SK-N-SH (cell line): ENCODE measurements around the gene OOSP1. TPM values are rescaled to one million over a fixed set of nuclear protein-coding genes. Genes with fewer than 3 reads are reported as not detected.

Experiments used
- CTCF ChIA-PET: fragments of 300-600, 350-600 bp; formaldehyde crosslinking; extraction: SDS; loops from one replicate; lab custom pipeline; 2021; lab: Yijun Ruan, JAX
- POLR2A ChIA-PET: fragments of 350-600 bp; sonication (Branson Sonifier 250); formaldehyde crosslinking; extraction: SDS; loops from one replicate; lab custom pipeline; 2020; ENCODE audit warnings: antibody characterized with exemption, inconsistent platforms; lab: Yijun Ruan, JAX
- DNase-seq: peaks from one replicate; pipeline ENCODE4 v3.0.0; 2012
- H2AFZ ChIP-seq: fragments of 200-600 bp; sonication (generic); 2 replicates; pipeline ENCODE4 v1.8.1; 2016; ENCODE audit warnings: antibody characterized with exemption, mild to moderate bottlenecking, low read depth
- H3F3A ChIP-seq: fragments of 200-600 bp; sonication (generic); replicated peaks from 2 replicates; pipeline ENCODE3; 2016; ENCODE audit warnings: antibody characterized with exemption, mild to moderate bottlenecking; ENCODE audit not compliant: insufficient read depth
- H3K27ac ChIP-seq, 2 experiments: fragments of 200-500 bp in 1 of 2; fragments of 200-600 bp in 1 of 2; sonication (Bioruptor generic) in 1 of 2; sonication (generic), shearing (Covaris generic) in 1 of 2; 2 replicates each; pipeline versions ENCODE4 v1.5.1 to v1.6.1; 2014 to 2016; ENCODE audit warnings: low read depth in 2 of 2, inconsistent platforms in 1 of 2, low read length in 1 of 2, mild to moderate bottlenecking in 1 of 2, mixed read lengths in 1 of 2
- H3K27me3 ChIP-seq: fragments of 200-600 bp; sonication (generic), shearing (Covaris generic); 2 replicates; pipeline ENCODE4 v1.6.1; 2016; ENCODE audit warnings: mixed run types; ENCODE audit not compliant: insufficient read depth
- H3K36me3 ChIP-seq, 2 experiments: fragments of 200-500 bp in 1 of 2; fragments of 200-600 bp in 1 of 2; sonication (Bioruptor generic) in 1 of 2; sonication (generic) in 1 of 2; replicated peaks in 1 of 2; 2 replicates each; pipeline versions ENCODE3 to v1.5.1; 2014 to 2016; ENCODE audit warnings: low read length in 1 of 2, mild to moderate bottlenecking in 1 of 2; ENCODE audit not compliant: insufficient read depth in 2 of 2, control insufficient read depth in 1 of 2
- H3K4me1 ChIP-seq, 2 experiments: fragments of 200-500 bp in 1 of 2; fragments of 200-600 bp in 1 of 2; sonication (Bioruptor generic) in 1 of 2; sonication (generic), shearing (Covaris generic) in 1 of 2; 2 replicates each; pipeline versions ENCODE4 v1.5.1 to v1.6.1; 2014 to 2016; ENCODE audit warnings: low read depth in 1 of 2, low read length in 1 of 2, mixed run types in 1 of 2; ENCODE audit not compliant: insufficient read depth in 2 of 2, control insufficient read depth in 1 of 2
- H3K4me2 ChIP-seq: fragments of 200-600 bp; sonication (generic), shearing (Covaris generic); 2 replicates; pipeline ENCODE4 v1.6.1; 2017; ENCODE audit warnings: mixed run types
- H3K4me3 ChIP-seq, 2 experiments: fragments of 200-500 bp in 1 of 2; fragments of 200-600 bp in 1 of 2; sonication (Bioruptor generic) in 1 of 2; sonication (generic), shearing (Covaris generic) in 1 of 2; 2 replicates each; pipeline versions ENCODE4 v1.5.1 to v1.8.1; 2014 to 2016; ENCODE audit warnings: low read depth in 2 of 2, inconsistent platforms in 1 of 2, low read length in 1 of 2, mild to moderate bottlenecking in 1 of 2, mixed read lengths in 1 of 2, moderate library complexity in 1 of 2
- H3K79me2 ChIP-seq: fragments of 200-600 bp; sonication (generic); 2 replicates; pipeline ENCODE4 v1.8.1; 2017; ENCODE audit warnings: mild to moderate bottlenecking; ENCODE audit not compliant: insufficient read depth
- H3K9ac ChIP-seq: fragments of 200-600 bp; sonication (generic); 2 replicates; pipeline ENCODE4 v1.6.1; 2017; ENCODE audit warnings: mixed run types
- H3K9me2 ChIP-seq: fragments of 200-600 bp; sonication (generic); 2 replicates; pipeline ENCODE4 v1.6.1; 2017; ENCODE audit warnings: mixed run types
- H3K9me3 ChIP-seq: fragments of 200-600 bp; sonication (generic); 2 replicates; pipeline ENCODE4 v1.6.1; 2017; ENCODE audit warnings: mixed run types, mild to moderate bottlenecking, moderate library complexity
- H4K20me1 ChIP-seq: fragments of 200-600 bp; sonication (generic); 2 replicates; pipeline ENCODE4 v1.6.1; 2017; ENCODE audit warnings: mild to moderate bottlenecking, mixed run types; ENCODE audit not compliant: insufficient read depth
- ELF1 ChIP-seq: IDR thresholded peaks from 2 replicates; pipeline ENCODE4 v1.4.0; 2012
- EZH2phosphoT487 ChIP-seq: fragments of 200-600 bp; sonication (generic); IDR thresholded peaks from 2 replicates; pipeline ENCODE4 v1.6.1; 2017; ENCODE audit warnings: low read depth, mixed run types, mild to moderate bottlenecking, antibody characterized with exemption, moderate library complexity, borderline replicate concordance
- FOSL2 ChIP-seq: IDR thresholded peaks from 2 replicates; pipeline ENCODE4 v1.4.0; 2012; ENCODE audit warnings: low read depth, mild to moderate bottlenecking, moderate library complexity, borderline replicate concordance
- FOXJ3 ChIP-seq: sonication (generic); formaldehyde crosslinking; IDR thresholded peaks from 2 replicates; pipeline ENCODE4 v1.5.1; 2020; ENCODE audit warnings: mild to moderate bottlenecking, missing genetic modification reagents
- GABPA ChIP-seq: IDR thresholded peaks from 2 replicates; pipeline ENCODE4 v1.4.0; 2012; ENCODE audit warnings: low read depth, mild to moderate bottlenecking
- JUND ChIP-seq: IDR thresholded peaks from 2 replicates; pipeline ENCODE4 v1.4.0; 2012
- MEF2A ChIP-seq: IDR thresholded peaks from 2 replicates; pipeline ENCODE4 v1.4.0; 2012; ENCODE audit warnings: low read depth, borderline replicate concordance
- MXI1 ChIP-seq: IDR thresholded peaks from 2 replicates; pipeline ENCODE4 v1.6.1; 2012; ENCODE audit warnings: mild to moderate bottlenecking, low read depth, low read length, improper control_type of control experiment
- NFIC ChIP-seq: IDR thresholded peaks from 2 replicates; pipeline ENCODE4 v1.4.0; 2012; ENCODE audit warnings: borderline replicate concordance
- NRF1 ChIP-seq: IDR thresholded peaks from 2 replicates; pipeline ENCODE4 v1.6.1; 2012; ENCODE audit warnings: low read depth, mild to moderate bottlenecking, low read length
- RCOR1 ChIP-seq: fragments of 150-350 bp; IDR thresholded peaks from 2 replicates; pipeline ENCODE4 v1.6.1; 2017; ENCODE audit warnings: antibody characterized with exemption, low read length
- RFX5 ChIP-seq: IDR thresholded peaks from 2 replicates; pipeline ENCODE4 v1.6.1; 2012; ENCODE audit warnings: mild to moderate bottlenecking, improper control_type of control experiment, low read length
- RXRA ChIP-seq: IDR thresholded peaks from 2 replicates; pipeline ENCODE4 v1.4.0; 2012; ENCODE audit warnings: low read depth, mild to moderate bottlenecking, borderline replicate concordance
- TAF1 ChIP-seq: IDR thresholded peaks from 2 replicates; pipeline ENCODE4 v1.6.1; 2012; ENCODE audit warnings: low read depth, mild to moderate bottlenecking, low read length, moderate library complexity, borderline replicate concordance
- TEAD4 ChIP-seq: IDR thresholded peaks from 2 replicates; pipeline ENCODE4 v1.4.0; 2012; ENCODE audit warnings: mild to moderate bottlenecking, borderline replicate concordance; ENCODE audit not compliant: insufficient read depth
- WGBS: methylation state at CpG from one replicate; pipeline ENCODE4 v1.1.6; 2017; ENCODE audit warnings: low lambda C conversion rate; 5-methylcytosine and 5-hydroxymethylcytosine counted together
- polyA plus RNA-seq, 3 experiments: library from polyadenylated mRNA; depleted of rRNA; stranded (reverse); fragments of >200 nt; gene quantifications; 2 replicates each; pipeline ENCODE4 v1.2.3, GENCODE V29; 2012

The OOSP1 gene
- polyA plus RNA-seq, 1 of the 3 experiments (the other 2 are of a cell fraction), result not detected

- POLR2A ChIA-PET, result no interaction called here
- H3K79me2 ChIP-seq, result no peaks in the 10 kb centered on the region
- TF ChIP-seq FOXJ3 (CRISPR knock-in tag) (no peak), EZH2phosphoT487 (no peak), FOSL2 (no peak), RFX5 (no peak), MEF2A (no peak), MXI1 (no peak), TEAD4 (no peak), ELF1 (no peak), RCOR1 (no peak), JUND (no peak), NFIC (no peak), TAF1 (no peak), GABPA (no peak), NRF1 (no peak), RXRA (no peak)
- H3K9ac ChIP-seq, result no peak overlapping the region
- H3K9me2 ChIP-seq, result no peaks in the 10 kb centered on the region
- H3K4me1 ChIP-seq, result no peaks in the 10 kb centered on the region
- H2AFZ ChIP-seq, result no peak overlapping the region
- H3K27ac ChIP-seq, result no peak overlapping the region
- no peak overlapping the region for H3K4me3 ChIP-seq
- DNase-seq, result no peak
- H3K27me3 ChIP-seq, result no peaks in the 10 kb centered on the region
- H3K4me2 ChIP-seq, result no peak overlapping the region
- H4K20me1 ChIP-seq, result no peaks in the 10 kb centered on the region
- H3K36me3 ChIP-seq, result no peaks in the 10 kb centered on the region
- CTCF ChIA-PET, result interaction anchor here (0.6 kb wide), 1 partner anchor 138 kb away, joined by 3 read pairs; no protein-coding TSS in a partner anchor
- H3K9me3 ChIP-seq, result no peaks in the 10 kb centered on the region
- 27% methylated on average over 2 of the region's 2 CpGs for WGBS
- no peaks in the 10 kb centered on the region for H3F3A ChIP-seq
Measured at GRCh38 chr11:60003729-60004128, 65.5 kb downstream of the OOSP1 start.

- no peaks in the 10 kb centered on the region for H3K27me3 ChIP-seq
- H3K79me2 ChIP-seq, result no peaks in the 10 kb centered on the region
- no peak for DNase-seq
- 34% methylated on average over 1 of the region's 1 CpG for WGBS
- POLR2A ChIA-PET, result interaction anchor here (0.6 kb wide), 1 partner anchor 1018 kb away, joined by 6 read pairs; no protein-coding TSS in a partner anchor
- TF ChIP-seq RXRA, result no peak
- no peaks in the 10 kb centered on the region for H4K20me1 ChIP-seq
- H3K36me3 ChIP-seq, result no peaks in the 10 kb centered on the region
- H3K9ac ChIP-seq, result no peak overlapping the region
- H3K4me1 ChIP-seq, result no peaks in the 10 kb centered on the region
- H3K4me3 ChIP-seq, result no peak overlapping the region
- H3K27ac ChIP-seq, result no peak overlapping the region
- H3F3A ChIP-seq, result no peaks in the 10 kb centered on the region
- no peak overlapping the region for H2AFZ ChIP-seq
- H3K9me3 ChIP-seq, result no peaks in the 10 kb centered on the region
- CTCF ChIA-PET, result no interaction called here
- H3K4me2 ChIP-seq, result no peak overlapping the region
- H3K9me2 ChIP-seq, result no peaks in the 10 kb centered on the region
Measured at GRCh38 chr11:60005360-60005759, 67.1 kb downstream of the OOSP1 start.

Other genes starting within 250 kb of the OOSP1 start
- gene OR10V1, start 224.6 kb upstream of the OOSP1 start, polyA plus RNA-seq (2012; rRNA removed), result not detected in 2 replicates
- gene STX3, start 183.1 kb upstream of the OOSP1 start, polyA plus RNA-seq (2012; rRNA removed), result 21.4 and 26.6 TPM in 2 replicates
- 70.1 and 77.6 TPM in 2 replicates for gene MRPL16, start 127.7 kb upstream of the OOSP1 start, polyA plus RNA-seq (2012; rRNA removed)
- not detected in 2 replicates for gene CBLIF, start 92.9 kb upstream of the OOSP1 start, polyA plus RNA-seq (2012; rRNA removed)
- 0.03 TPM in 1 of 2 replicates, not detected in the other for gene TCN1, start 71.9 kb upstream of the OOSP1 start, polyA plus RNA-seq (2012; rRNA removed)
- gene OOSP3, start 59.6 kb upstream of the OOSP1 start, polyA plus RNA-seq (2012; rRNA removed), result not detected in 2 replicates
- gene OOSP4A, start 25.6 kb downstream of the OOSP1 start, polyA plus RNA-seq (2012; rRNA removed), result not detected in 2 replicates
- not detected in 2 replicates for gene OOSP4B, start 78.7 kb downstream of the OOSP1 start, polyA plus RNA-seq (2012; rRNA removed)
- not detected in 2 replicates for gene OOSP2, start 102.0 kb downstream of the OOSP1 start, polyA plus RNA-seq (2012; rRNA removed)
- not detected in 2 replicates for gene MS4A3, start 118.2 kb downstream of the OOSP1 start, polyA plus RNA-seq (2012; rRNA removed)
- gene MS4A2, start 150.2 kb downstream of the OOSP1 start, polyA plus RNA-seq (2012; rRNA removed), result not detected in 2 replicates
- gene MS4A6A, start 244.7 kb downstream of the OOSP1 start, polyA plus RNA-seq (2012; rRNA removed), result not detected in 2 replicates